Psoas muscle (tissue), 8 donors: Measurements from ENCODE around the gene LPP. TPM values are rescaled to one million over a fixed set of nuclear protein-coding genes. Genes with fewer than 3 reads are reported as not detected.

ENCODE experiments used
- ATAC-seq, 4 donors: fragments of 200-7000 bp; cut with Tn5 transposase; one replicate each; pipeline ENCODE4 v1.9.1; 2020; ENCODE audit warnings: moderate library complexity in 3 of 4, mild to moderate bottlenecking in 2 of 4
- DNase-seq, 2 donors: peaks; one replicate each; pipeline ENCODE4 v3.0.0-alpha.2; 2020
- H3K27ac ChIP-seq: fragments of 200-600 bp; one replicate; pipeline ENCODE4 v1.8.0; 2022
- H3K27me3 ChIP-seq, 3 donors: fragments of 200-600 bp in 1 of 3; one replicate each; pipeline versions ENCODE4 v1.6.1 to v1.8.0; 2013 to 2022; ENCODE audit warnings: low read length in 2 of 3, mild to moderate bottlenecking in 2 of 3, moderate library complexity in 1 of 3; ENCODE audit not compliant: insufficient read depth in 3 of 3
- H3K36me3 ChIP-seq, 2 donors: fragments of 200-600 bp in 1 of 2; one replicate each; pipeline versions ENCODE4 v1.6.1 to v1.8.0; 2013 to 2022; ENCODE audit warnings: low read depth in 1 of 2, mild to moderate bottlenecking in 1 of 2, moderate library complexity in 1 of 2; ENCODE audit not compliant: insufficient read depth in 1 of 2
- H3K4me1 ChIP-seq: fragments of 200-600 bp; one replicate; pipeline ENCODE4 v1.8.0; 2022
- H3K4me3 ChIP-seq: fragments of 200-600 bp; one replicate; pipeline ENCODE4 v1.8.0; 2022; ENCODE audit warnings: mild to moderate bottlenecking
- H3K9me3 ChIP-seq: fragments of 200-600 bp; one replicate; pipeline ENCODE4 v1.8.0; 2022
- WGBS, 3 donors: extraction: QIAGEN DNeasy Blood & Tissue Kit; methylation state at CpG; one replicate each; pipeline versions ENCODE4 v1.1.6 to v1.1.7; 2013; 5-methylcytosine and 5-hydroxymethylcytosine counted together
- intact Hi-C, 2 donors: fragments of 100-400 bp; cut with DNase I; formaldehyde crosslinking; loops; one replicate each; pipeline versions ENCODE4 v1.11.0 to v1.14.2; 2022
- polyA plus RNA-seq, 3 donors: library from polyadenylated mRNA; stranded (reverse); fragments of 200-250 nt; gene quantifications; one replicate each; pipeline ENCODE4 v1.2.3, GENCODE V29; 2013
- total RNA-seq, 4 donors: library from RNA; stranded (reverse); fragmentation: NEBNext Ultra II Directional in 2 of 4; extraction: Animal tissue kit (Norgen Biotek cat#: 25700) in 2 of 4; gene quantifications; one replicate each; pipeline versions ENCODE4 v1.2.1 to v1.2.4, GENCODE V29; 2021 to 2023
- TF ChIP-seq, protein P1 (sequence below): fragments of 200-600 bp; IDR thresholded peaks from one replicate; pipeline ENCODE4 v1.8.0; 2022; ENCODE audit warnings: antibody characterized with exemption
- donor health status: healthy with polysubstance abuse.
- donor health status: DM: no; HTN: no; CAD: no; lungs with moderate emphysema.
- donor health status: Bipolar disorder and iron deficiency.
- donor health status: healthy.
- donor health status: DM: yes; HTN: yes; CAD: no.
- donor health status: DM: no; HTN: no; CAD: no.
- donor health status: DM: no; HTN: no; CAD: no.
- donor health status: DM: yes; HTN: yes; CAD: no.

Gene LPP
- total and polyA plus RNA-seq, 7 donors, result 2.6 to 80.3 (median 42.8) TPM

DNA sequence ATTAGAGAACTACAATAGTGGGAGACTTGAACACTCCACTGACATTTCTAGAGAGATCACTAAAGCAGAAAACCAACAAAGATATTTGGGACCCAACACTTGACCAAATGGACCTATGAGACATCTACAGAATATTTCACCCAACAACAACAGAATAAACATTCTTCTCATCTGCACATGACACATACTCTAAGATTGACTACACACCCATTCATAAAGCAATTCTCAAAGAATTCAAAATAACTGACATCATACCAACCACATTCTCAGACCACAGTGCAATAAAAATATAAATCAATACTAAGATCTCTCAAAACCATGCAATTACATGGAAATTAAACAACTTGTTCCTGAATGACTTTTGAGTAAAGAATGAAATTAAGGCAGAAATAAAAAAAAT is 473.7 kb downstream of the LPP start:
- TF ChIP-seq, protein P1, sequence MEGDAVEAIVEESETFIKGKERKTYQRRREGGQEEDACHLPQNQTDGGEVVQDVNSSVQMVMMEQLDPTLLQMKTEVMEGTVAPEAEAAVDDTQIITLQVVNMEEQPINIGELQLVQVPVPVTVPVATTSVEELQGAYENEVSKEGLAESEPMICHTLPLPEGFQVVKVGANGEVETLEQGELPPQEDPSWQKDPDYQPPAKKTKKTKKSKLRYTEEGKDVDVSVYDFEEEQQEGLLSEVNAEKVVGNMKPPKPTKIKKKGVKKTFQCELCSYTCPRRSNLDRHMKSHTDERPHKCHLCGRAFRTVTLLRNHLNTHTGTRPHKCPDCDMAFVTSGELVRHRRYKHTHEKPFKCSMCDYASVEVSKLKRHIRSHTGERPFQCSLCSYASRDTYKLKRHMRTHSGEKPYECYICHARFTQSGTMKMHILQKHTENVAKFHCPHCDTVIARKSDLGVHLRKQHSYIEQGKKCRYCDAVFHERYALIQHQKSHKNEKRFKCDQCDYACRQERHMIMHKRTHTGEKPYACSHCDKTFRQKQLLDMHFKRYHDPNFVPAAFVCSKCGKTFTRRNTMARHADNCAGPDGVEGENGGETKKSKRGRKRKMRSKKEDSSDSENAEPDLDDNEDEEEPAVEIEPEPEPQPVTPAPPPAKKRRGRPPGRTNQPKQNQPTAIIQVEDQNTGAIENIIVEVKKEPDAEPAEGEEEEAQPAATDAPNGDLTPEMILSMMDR, result no peak
- Histone ChIP-seq H3K4me1 (peaks cover 21% of the 10 kb centered on the region), H3K27ac (no peak overlapping the region), H3K27me3 (no peaks in the 10 kb centered on the region), H3K36me3 (no peaks in the 10 kb centered on the region), H3K9me3 (peaks cover 3% of the 10 kb centered on the region), H3K4me3 (no peak overlapping the region)
- intact Hi-C loops, result no loop called here
- no peak for DNase-seq
- no peak for ATAC-seq

DNA sequence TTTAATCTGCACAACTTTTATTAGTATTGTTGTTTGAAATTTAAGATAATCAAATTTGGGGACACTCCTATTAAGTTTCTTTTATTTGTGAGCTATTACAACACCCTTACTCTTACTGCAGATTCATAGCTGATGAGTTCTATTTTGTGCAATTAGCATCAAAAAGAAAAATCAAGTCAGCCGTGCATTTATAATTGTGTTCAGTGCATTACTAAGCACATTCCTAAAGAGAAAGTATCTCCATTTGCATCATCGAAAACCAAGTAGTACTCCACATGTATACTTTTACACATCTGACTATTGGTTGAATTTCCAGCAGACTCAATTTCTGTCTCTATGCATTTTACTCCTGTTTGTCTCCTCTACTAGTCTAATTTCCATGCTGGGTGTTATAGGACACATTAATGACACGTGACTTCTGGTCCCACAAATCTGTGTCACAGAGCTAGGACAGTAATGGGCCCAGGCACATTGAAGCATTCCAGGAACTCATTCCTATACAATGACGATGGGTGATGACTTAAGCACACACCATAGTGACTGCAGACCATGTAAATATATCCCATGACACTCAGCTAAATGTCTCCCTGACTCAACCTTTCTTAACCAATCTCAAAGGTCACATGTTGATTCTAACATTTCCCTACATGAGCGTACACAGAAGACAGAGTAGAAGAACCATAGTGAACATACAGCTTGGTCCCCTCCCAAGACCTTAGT is 477.5 kb downstream of the LPP start:
- ATAC-seq (peak; percentile 69 to 93 (median 86)), DNase-seq (no peak)
- Histone ChIP-seq H3K9me3 (peaks cover 3% of the 10 kb centered on the region), H3K36me3 (no peaks in the 10 kb centered on the region), H3K27ac (peak overlapping the region; percentile 10), H3K4me3 (no peak overlapping the region), H3K27me3 (no peaks in the 10 kb centered on the region), H3K4me1 (peaks cover 16% of the 10 kb centered on the region)
- TF ChIP-seq, protein P1, result no peak
- intact Hi-C loops, result no loop called here
- WGBS, 3 donors, result 74 to 92% (median 91%) methylated on average over 5 of the region's 5 CpGs

DNA sequence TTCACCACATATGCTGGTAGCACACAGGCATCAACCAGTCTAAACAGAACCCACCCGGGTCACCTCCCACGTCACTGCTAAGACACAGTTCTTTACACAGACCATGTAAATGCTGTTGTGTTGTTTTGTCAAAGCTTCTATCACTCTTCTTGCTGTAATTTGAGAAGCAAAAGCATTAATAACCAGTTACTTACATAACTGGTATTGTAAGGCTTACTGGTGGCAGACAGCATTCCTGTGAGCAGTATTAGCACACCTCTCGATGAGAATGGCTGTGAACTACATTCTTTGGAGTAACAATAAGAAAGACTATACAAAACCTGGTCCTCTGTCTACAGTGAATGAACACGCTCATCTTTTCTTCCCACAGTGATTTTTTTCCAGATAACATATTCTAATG is 479.2 kb downstream of the LPP start:
- H3K4me1 ChIP-seq, result peaks cover 11% of the 10 kb centered on the region
- intact Hi-C loops, result no loop called here
- no peak overlapping the region for H3K27ac ChIP-seq
- DNase-seq (no peak), ATAC-seq (peak in 2 of 4 donors; percentile 12 to 30)
- H3K4me3 ChIP-seq, result no peak overlapping the region
- H3K27me3 ChIP-seq, result no peaks in the 10 kb centered on the region
- peaks cover 3% of the 10 kb centered on the region for H3K9me3 ChIP-seq
- WGBS, 3 donors, result 79 to 83% (median 80%) methylated on average over 4 of the region's 4 CpGs
- no peaks in the 10 kb centered on the region for H3K36me3 ChIP-seq
- TF ChIP-seq, protein P1, result no peak

DNA sequence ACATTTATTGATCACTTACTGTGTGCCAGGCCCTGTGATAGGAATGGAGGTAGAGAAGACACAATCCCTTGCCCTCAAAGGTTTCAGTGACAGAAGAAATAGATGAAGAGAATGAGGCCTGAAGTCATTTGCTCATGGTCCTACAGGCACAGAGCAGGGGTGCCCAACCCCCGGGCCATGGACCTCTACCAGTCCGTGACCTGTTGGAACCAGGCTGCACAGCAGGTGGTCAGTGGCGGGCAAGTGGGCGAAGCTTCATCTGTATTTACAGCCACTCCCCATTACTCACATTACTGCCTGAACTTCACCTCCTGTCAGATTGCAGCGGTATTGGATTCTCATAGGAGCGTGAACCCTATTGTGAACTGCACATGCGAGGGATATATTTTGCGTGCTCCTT is 480.3 kb downstream of the LPP start:
- TF ChIP-seq, protein P1, result no peak
- ATAC-seq, result no peak
- Histone ChIP-seq H3K27ac (no peak overlapping the region), H3K4me3 (no peak overlapping the region), H3K36me3 (no peaks in the 10 kb centered on the region), H3K27me3 (no peaks in the 10 kb centered on the region), H3K9me3 (no peaks in the 10 kb centered on the region), H3K4me1 (peaks cover 11% of the 10 kb centered on the region)
- WGBS, 3 donors, result 96 to 98% (median 98%) methylated on average over 6 to 8 of the region's 8 CpGs
- DNase-seq, result no peak
- intact Hi-C loops, result no loop called here
